Peyer's patch (tissue), 4 donors: ENCODE results near the gene ADGRF4.

Source experiments
- CTCF ChIP-seq, 6 experiments: fragments of 450-650 bp in 4 of 6; fragments of 200-600 bp in 2 of 6; sonication (generic) in 1 of 6; IDR thresholded peaks; one replicate each; pipeline ENCODE4 v1.5.1; 2017 to 2019; ENCODE audit warnings: antibody characterized with exemption in 6 of 6, mild to moderate bottlenecking in 3 of 6, moderate library complexity in 1 of 6
- POLR2A ChIP-seq, 2 donors: fragments of 450-650 bp; IDR thresholded peaks; one replicate each; pipeline ENCODE4 v1.5.1; 2017; ENCODE audit warnings: antibody characterized with exemption in 2 of 2, mild to moderate bottlenecking in 2 of 2, moderate library complexity in 2 of 2

GRCh38 chr6:47687432-47687831 is 10.9 kb upstream of the ADGRF4 start:
- TF ChIP-seq CTCF (IDR thresholded peaks at IDR 0.05) (no peak), POLR2A (IDR thresholded peaks at IDR 0.05) (no peak)
